Epithelial cell of proximal tubule (primary cell): ENCODE measurements around the gene SLC5A3. TPM values are rescaled to one million over a fixed set of nuclear protein-coding genes. Genes with fewer than 3 reads are reported as not detected.

Experiments
- DNase-seq: peaks from one replicate; pipeline ENCODE4 v3.0.0-alpha.2; 2011; ENCODE audit warnings: low read depth
- H3K4me3 ChIP-seq: 2 replicates; pipeline ENCODE4 v1.5.1; 2011; ENCODE audit warnings: low read depth, mild to moderate bottlenecking, low read length
- total RNA-seq: library from RNA; depleted of rRNA; stranded (reverse); fragments of >200 nt; gene quantifications from 2 replicates; pipeline ENCODE4 v1.2.3, GENCODE V29; 2015
- TF ChIP-seq, protein P1 (sequence below): conservative IDR thresholded peaks from 2 replicates; pipeline ENCODE4 v1.5.1; 2012; ENCODE audit warnings: low read depth, mild to moderate bottlenecking, low read length

The SLC5A3 gene
- 13.1 and 13.7 TPM in 2 replicates for total RNA-seq

DNA sequence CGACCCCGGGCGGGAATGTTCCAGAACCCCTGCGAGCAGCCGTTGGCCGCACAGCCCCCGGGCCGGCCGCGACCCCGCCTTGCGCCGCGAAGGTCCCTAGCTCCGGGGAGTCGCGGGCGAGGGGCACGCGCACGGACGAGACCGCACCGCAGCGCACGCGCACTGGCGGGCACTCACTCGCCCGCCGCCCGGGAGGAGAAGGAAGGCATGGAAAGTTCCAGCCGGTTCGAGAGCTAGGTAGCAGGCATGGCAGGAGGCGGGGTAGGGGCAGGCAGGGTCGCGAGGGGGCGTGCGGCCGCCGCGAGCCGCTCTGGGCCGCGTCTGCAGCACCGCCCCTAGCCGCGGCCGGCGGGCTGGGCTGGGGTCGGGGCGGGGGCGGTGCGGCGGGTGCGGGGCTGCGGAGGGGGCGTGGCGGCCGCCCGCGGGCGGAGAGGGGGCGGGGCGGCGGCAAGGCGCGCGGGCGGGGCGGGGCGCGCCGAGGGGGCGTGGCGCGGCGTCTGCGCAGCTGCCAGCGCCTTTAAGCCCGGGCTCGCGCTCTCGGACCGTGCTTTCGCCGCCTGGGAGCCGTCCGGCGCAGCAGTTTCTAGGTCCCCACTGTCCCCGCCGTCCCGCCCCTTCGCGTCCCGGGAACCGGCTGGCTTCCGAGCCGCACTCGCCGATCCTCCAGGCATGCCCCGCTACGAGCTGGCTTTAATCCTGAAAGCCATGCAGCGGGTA lies at the start of gene SLC5A3, which contains the start of gene MRPS6:
SLC5A3 (plus strand) TSS at position 547 of the 717 bp plus-strand sequence. CDS start 21,621 bp downstream, outside the sequence.
MRPS6 (plus strand) TSS at position 547 of the 717 bp plus-strand sequence; CDS start at position 670, 123 bp downstream.
- TF ChIP-seq, protein P1, sequence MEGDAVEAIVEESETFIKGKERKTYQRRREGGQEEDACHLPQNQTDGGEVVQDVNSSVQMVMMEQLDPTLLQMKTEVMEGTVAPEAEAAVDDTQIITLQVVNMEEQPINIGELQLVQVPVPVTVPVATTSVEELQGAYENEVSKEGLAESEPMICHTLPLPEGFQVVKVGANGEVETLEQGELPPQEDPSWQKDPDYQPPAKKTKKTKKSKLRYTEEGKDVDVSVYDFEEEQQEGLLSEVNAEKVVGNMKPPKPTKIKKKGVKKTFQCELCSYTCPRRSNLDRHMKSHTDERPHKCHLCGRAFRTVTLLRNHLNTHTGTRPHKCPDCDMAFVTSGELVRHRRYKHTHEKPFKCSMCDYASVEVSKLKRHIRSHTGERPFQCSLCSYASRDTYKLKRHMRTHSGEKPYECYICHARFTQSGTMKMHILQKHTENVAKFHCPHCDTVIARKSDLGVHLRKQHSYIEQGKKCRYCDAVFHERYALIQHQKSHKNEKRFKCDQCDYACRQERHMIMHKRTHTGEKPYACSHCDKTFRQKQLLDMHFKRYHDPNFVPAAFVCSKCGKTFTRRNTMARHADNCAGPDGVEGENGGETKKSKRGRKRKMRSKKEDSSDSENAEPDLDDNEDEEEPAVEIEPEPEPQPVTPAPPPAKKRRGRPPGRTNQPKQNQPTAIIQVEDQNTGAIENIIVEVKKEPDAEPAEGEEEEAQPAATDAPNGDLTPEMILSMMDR = no peak
- no peak for DNase-seq
- peak within 1 kb of the TSS; percentile 89 for H3K4me3 ChIP-seq

DNA sequence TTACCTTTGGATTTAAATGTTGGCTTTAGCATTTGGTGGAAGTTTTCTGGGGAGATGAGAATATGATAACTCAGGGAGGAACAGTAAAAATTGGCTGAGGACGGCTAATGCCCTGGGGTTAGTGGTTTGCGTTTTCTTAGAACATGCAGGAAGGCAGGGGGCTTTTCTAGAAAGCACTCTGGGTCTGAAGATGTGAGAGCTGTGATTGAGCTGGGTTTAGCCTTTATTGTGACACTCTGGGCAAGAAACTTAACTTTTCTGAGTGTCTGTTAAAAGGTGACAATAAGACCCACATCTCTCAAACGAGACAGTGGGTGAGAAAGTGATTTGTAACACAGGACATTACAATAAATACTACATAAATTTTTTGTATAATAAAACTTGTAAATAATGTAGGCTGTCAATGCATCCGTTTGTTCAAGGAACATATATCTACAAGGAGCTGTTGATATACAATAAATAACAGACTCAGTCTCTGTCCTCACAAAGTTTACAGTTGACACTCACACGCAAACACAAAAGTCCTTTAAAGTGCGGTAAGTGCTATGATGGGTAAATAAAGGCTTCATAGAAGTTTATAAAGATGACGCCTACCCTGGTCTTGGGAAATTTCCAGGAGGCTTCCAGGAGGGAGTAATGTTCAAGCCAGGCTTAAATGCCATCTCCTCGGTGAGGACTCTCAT lies 49.5 kb upstream of the SLC5A3 start:
- DNase-seq = no peak
- TF ChIP-seq, protein P1 = no peak
- no peak overlapping the region for H3K4me3 ChIP-seq

DNA sequence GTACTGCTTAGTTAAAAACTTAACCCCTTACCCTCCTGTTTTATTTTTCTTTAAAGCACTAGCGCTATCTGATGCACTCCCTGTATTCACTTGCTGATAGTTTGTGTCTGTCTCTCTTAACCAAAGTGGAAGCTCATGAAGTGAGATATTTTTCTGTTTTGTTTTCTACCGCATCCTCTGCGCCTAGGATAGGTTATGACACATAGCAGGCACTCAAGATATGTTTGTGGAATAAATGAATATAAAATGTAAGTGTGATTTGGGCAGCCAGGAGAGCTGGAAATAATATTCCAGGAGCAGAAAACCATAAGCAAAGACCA lies 49.0 kb upstream of the SLC5A3 start:
- TF ChIP-seq, protein P1 = no peak
- no peak for DNase-seq

DNA sequence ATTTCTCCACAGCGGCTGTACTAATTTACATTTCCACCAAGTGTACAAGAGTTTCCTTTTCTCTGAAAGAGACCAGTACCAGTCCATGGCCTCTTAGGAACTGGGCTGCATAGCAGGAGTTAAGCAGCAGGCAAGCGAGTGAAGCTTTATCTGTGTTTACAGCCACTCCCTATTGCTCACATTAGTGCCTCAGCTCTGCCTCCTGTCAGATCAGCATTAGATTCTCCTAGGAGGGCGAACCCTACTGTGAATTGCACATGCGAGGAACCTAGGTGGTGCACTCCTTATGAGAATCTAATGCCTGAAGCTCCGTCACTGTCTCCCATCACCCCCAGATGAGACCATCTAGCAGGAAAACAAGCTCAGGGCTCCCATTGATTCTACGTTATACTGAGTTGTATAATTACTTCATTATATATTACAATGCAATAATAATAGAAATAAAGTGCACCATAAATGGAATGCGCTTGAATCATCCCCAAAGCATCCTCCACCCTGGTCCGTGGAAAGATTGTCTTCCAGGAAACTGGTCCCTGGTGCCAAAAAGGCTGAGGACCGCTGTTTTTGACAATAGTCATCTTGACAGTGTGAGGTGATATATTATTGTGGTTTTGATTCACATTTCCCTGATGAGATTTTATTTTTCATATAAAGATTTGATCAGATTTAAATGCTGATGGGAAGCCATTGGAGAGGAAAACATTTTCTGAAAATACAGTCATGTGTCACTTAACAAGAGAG lies 45.5 kb upstream of the SLC5A3 start:
- TF ChIP-seq, protein P1 = no peak
- no peak overlapping the region for H3K4me3 ChIP-seq
- no peak for DNase-seq

More for the DNA sequence above, 49.0 kb upstream of the SLC5A3 start:
- H3K4me3 ChIP-seq = no peak overlapping the region

DNA sequence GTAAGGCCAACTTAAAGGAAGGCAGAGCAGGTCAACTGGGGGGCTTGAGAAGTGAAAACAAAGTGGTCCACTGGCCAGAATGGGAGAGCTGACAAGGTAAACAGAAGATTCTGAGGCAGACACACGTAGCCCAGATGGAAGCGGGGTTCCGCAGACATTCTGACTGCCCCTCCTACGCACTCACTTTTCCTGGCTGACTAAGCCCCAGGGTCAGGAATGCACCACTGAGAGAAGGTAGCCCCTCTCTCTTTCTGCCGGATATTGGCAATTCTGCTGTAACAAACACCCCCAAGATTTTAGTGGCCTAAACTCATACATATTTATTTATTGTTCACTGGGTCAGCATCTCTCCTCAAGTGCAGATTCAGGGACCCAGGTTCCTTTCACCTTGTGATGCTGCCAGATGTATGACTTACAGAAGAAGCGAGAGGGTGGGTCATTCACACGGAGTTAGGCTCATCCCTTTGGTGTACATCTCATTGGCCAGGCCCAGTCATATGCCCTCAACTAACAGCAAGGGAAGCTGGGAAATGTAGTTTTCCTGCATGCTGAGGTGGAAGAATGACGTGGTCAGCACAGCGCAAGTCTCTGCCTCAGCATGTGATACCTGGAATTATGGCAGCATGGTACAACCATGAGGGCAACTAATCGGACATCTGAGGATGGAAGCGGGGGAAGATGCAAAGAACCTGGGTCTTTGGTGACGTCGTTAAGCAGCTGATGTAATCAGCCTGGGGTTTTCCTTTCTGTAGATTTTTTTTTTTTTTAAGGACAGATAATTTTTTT lies 43.4 kb upstream of the SLC5A3 start:
- H3K4me3 ChIP-seq = no peak overlapping the region
- DNase-seq = no peak
- TF ChIP-seq, protein P1 = no peak

DNA sequence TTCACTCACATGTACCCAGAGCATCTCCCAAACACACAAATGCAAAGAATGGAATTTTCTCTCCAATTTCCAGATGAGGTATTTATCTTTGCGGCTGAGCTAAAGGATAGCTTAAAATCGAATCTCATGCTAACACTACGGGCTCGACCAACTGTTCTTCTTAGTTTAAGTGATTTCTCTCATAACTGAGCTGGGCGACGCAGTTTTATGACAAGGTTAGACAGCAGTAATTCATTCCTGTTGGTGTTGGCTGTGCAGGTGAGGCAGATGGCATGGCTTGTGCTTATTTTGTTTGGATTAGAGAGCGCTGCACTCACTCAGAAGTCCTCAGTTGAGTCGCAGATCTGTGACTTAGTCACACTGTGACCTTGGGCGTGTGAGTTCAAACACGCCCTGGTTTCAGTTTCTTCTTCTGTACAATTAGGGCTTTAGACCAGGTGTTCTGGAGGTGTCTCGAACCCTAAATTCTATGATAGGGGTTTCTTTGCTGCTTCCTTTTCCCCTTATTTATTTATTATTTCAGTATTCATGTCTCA lies 41.5 kb upstream of the SLC5A3 start:
- TF ChIP-seq, protein P1 = no peak
- no peak overlapping the region for H3K4me3 ChIP-seq
- no peak for DNase-seq
